Stimulated activated CD8-positive, alpha-beta memory T cell treated with anti-CD3 and anti-CD28 coated beads, Interleukin-2, amount 100 ng/mL, for 48 hours (primary cell): ENCODE results near the gene MRPL43.

ENCODE experiments used
- DNase-seq, 2 donors: peaks; one replicate each; pipeline ENCODE4 v3.0.0-alpha.2; 2020; ENCODE audit warnings: low read depth in 2 of 2

MRPL43 gene

GRCh38 chr10:101005361-101005760, 18.1 kb upstream of the MRPL43 start:
- DNase-seq = no peak

GRCh38 chr10:101003639-101004206, 16.4 kb upstream of the MRPL43 start:
- no peak for DNase-seq

GRCh38 chr10:101002456-101002855, 15.2 kb upstream of the MRPL43 start:
- DNase-seq = no peak

GRCh38 chr10:101001659-101002035, 14.3 kb upstream of the MRPL43 start:
- DNase-seq = no peak

- DNase-seq = no peak
These were observed 13.8 kb upstream of the MRPL43 start for GRCh38 chr10:101000915-101001658.

GRCh38 chr10:101000127-101000914, 13.0 kb upstream of the MRPL43 start:
- DNase-seq = no peak

GRCh38 chr10:100999742-101000126, 12.4 kb upstream of the MRPL43 start, which contains the start of gene LZTS2:
LZTS2 (plus strand) TSS chr10:100999808; CDS start chr10:101002539, 2,731 bp downstream.
- no peak for DNase-seq

- peak; percentile 67 to 69 for DNase-seq
These were observed 11.9 kb upstream of the MRPL43 start for GRCh38 chr10:100998991-100999741.

GRCh38 chr10:100998183-100998990, 11.1 kb upstream of the MRPL43 start:
- DNase-seq = peak; percentile 47 to 54

GRCh38 chr10:100997360-100998182, 10.3 kb upstream of the MRPL43 start:
- DNase-seq = peak; percentile 67 to 73

- DNase-seq = no peak
These were observed 9.5 kb upstream of the MRPL43 start for GRCh38 chr10:100996678-100997359.

- DNase-seq = no peak
These were observed 7.9 kb upstream of the MRPL43 start for GRCh38 chr10:100995181-100995580.

GRCh38 chr10:100993986-100994708, 6.8 kb upstream of the MRPL43 start:
- DNase-seq = no peak

- no peak for DNase-seq
These were observed 1.8 kb upstream of the MRPL43 start for GRCh38 chr10:100989088-100989487.

GRCh38 chr10:100988166-100988565, 869 bp upstream of the MRPL43 start:
- no peak for DNase-seq

GRCh38 chr10:100987685-100988049, 370 bp upstream of the MRPL43 start:
- no peak for DNase-seq

GRCh38 chr10:100986623-100986951, 710 bp downstream of the MRPL43 start:
- no peak for DNase-seq

- DNase-seq = no peak
These were observed 2.0 kb downstream of the MRPL43 start for GRCh38 chr10:100985336-100985735.

GRCh38 chr10:100984672-100985177, 2.6 kb downstream of the MRPL43 start:
- no peak for DNase-seq
